Vagina (tissue), 2 donors: ENCODE results near the gene ALG11.

Experiments
- POLR2AphosphoS5 ChIP-seq, 2 donors: sonication (generic); formaldehyde crosslinking; IDR thresholded peaks; one replicate each; pipeline ENCODE4 v1.9.0; 2017; ENCODE audit warnings: antibody characterized with exemption in 2 of 2, mild to moderate bottlenecking in 2 of 2, low read depth in 1 of 2; ENCODE audit not compliant: insufficient read depth in 1 of 2
- TF ChIP-seq, protein P1 (sequence below), 3 experiments: fragments of 450-650 bp in 2 of 3; fragments of 200-600 bp in 1 of 3; sonication (generic) in 1 of 3; IDR thresholded peaks; one replicate each; pipeline ENCODE4 v1.5.1; 2017 to 2019; ENCODE audit warnings: antibody characterized with exemption in 3 of 3, mild to moderate bottlenecking in 2 of 3, moderate library complexity in 2 of 3

DNA sequence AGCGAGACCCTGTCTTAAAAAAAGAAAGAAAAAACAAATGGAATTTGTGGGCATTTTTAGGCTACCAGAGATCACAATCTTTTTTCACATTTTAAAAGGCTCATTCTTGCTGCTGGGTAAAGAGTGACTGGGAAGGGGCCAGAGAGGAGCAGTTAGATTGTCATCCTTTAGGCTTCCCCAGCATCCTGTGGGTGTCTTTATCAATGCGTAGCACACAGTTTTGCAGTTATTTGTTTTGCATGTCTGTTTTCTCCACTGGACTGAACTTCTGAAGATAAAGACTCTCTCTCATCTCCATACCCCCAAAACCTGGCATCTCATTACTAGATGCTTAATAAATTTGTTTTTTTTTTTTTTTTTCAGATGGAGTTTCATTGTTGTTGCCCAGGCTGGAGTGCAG lies 10.2 kb downstream of the ALG11 start:
- TF ChIP-seq, protein P1, sequence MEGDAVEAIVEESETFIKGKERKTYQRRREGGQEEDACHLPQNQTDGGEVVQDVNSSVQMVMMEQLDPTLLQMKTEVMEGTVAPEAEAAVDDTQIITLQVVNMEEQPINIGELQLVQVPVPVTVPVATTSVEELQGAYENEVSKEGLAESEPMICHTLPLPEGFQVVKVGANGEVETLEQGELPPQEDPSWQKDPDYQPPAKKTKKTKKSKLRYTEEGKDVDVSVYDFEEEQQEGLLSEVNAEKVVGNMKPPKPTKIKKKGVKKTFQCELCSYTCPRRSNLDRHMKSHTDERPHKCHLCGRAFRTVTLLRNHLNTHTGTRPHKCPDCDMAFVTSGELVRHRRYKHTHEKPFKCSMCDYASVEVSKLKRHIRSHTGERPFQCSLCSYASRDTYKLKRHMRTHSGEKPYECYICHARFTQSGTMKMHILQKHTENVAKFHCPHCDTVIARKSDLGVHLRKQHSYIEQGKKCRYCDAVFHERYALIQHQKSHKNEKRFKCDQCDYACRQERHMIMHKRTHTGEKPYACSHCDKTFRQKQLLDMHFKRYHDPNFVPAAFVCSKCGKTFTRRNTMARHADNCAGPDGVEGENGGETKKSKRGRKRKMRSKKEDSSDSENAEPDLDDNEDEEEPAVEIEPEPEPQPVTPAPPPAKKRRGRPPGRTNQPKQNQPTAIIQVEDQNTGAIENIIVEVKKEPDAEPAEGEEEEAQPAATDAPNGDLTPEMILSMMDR (IDR thresholded peaks at IDR 0.05), result no peak
- TF ChIP-seq POLR2AphosphoS5 (IDR thresholded peaks at IDR 0.05; ENCODE audit: insufficient read depth in 1 of 2, low read depth in 1 of 2), result no peak
